SIG-M5 (cell line): ENCODE results near the gene FCMR.

ENCODE experiments used
- DNase-seq: peaks from one replicate; lab custom pipeline; 2025; lab: John Stamatoyannopoulos, UW

FCMR gene

GRCh38 chr1:206899717-206900116 is 22.0 kb downstream of the FCMR start:
- no peak for DNase-seq

GRCh38 chr1:206898915-206899431 is 22.8 kb downstream of the FCMR start:
- no peak for DNase-seq

GRCh38 chr1:206898089-206898914 is 23.4 kb downstream of the FCMR start:
- no peak for DNase-seq

GRCh38 chr1:206897175-206897574 is 24.6 kb downstream of the FCMR start, which contains the start of gene IL24:
Gene IL24, plus strand, starts transcription at chr1:206897443. Its CDS starts 390 bp downstream, at chr1:206897833.
- no peak for DNase-seq

GRCh38 chr1:206896261-206896660 is 25.5 kb downstream of the FCMR start:
- no peak for DNase-seq

GRCh38 chr1:206895837-206896242 is 25.9 kb downstream of the FCMR start:
- no peak for DNase-seq

GRCh38 chr1:206895325-206895724 is 26.4 kb downstream of the FCMR start:
- no peak for DNase-seq

GRCh38 chr1:206893380-206893779 is 28.4 kb downstream of the FCMR start:
- no peak for DNase-seq

- DNase-seq: no peak
Observed at GRCh38 chr1:206892351-206892984, 29.3 kb downstream of the FCMR start.

- no peak for DNase-seq
Observed at GRCh38 chr1:206891412-206891811, 30.3 kb downstream of the FCMR start.

GRCh38 chr1:206890125-206891060 is 31.3 kb downstream of the FCMR start:
- DNase-seq: no peak

GRCh38 chr1:206887701-206888100 is 34.0 kb downstream of the FCMR start:
- DNase-seq: no peak

- DNase-seq: no peak
Observed at GRCh38 chr1:206886831-206887230, 34.9 kb downstream of the FCMR start.

GRCh38 chr1:206885341-206886060 is 36.2 kb downstream of the FCMR start:
- DNase-seq: no peak

- no peak for DNase-seq
Observed at GRCh38 chr1:206883876-206884275, 37.9 kb downstream of the FCMR start.

GRCh38 chr1:206883160-206883559 is 38.6 kb downstream of the FCMR start:
- DNase-seq: no peak

GRCh38 chr1:206882555-206882954 is 39.2 kb downstream of the FCMR start:
- no peak for DNase-seq

GRCh38 chr1:206880314-206880713 is 41.4 kb downstream of the FCMR start:
- no peak for DNase-seq

- no peak for DNase-seq
Observed at GRCh38 chr1:206878456-206878855, 43.3 kb downstream of the FCMR start.

- DNase-seq: no peak
Observed at GRCh38 chr1:206875752-206876377, 45.9 kb downstream of the FCMR start.

- no peak for DNase-seq
Observed at GRCh38 chr1:206873603-206874188, 48.0 kb downstream of the FCMR start.
